GM19467 (cell line): ENCODE data around the gene INHBB.
A peak's percentile ranks its signal among the peaks of the same experiment; 100 is the strongest.

Experiments
- ATAC-seq: cut with Tn5 transposase; IDR thresholded peaks from one replicate; pipeline ENCODE4 v1.9.1; 2021; ENCODE audit warnings: mild to moderate bottlenecking, moderate library complexity; ENCODE audit not compliant: unreplicated experiment

Gene INHBB

GRCh38 chr2:120336749-120337148, 9.2 kb upstream of the INHBB start:
- ATAC-seq = no peak

- ATAC-seq = no peak
Measured at GRCh38 chr2:120338015-120338414, 7.9 kb upstream of the INHBB start.

GRCh38 chr2:120341977-120342376, 4.0 kb upstream of the INHBB start:
- no peak for ATAC-seq

- ATAC-seq = no peak
Measured at GRCh38 chr2:120342446-120342845, 3.5 kb upstream of the INHBB start.

- ATAC-seq = no peak
Measured at GRCh38 chr2:120343100-120343432, 2.9 kb upstream of the INHBB start.

- ATAC-seq = peak; percentile 44
Measured at GRCh38 chr2:120343433-120344105, 2.4 kb upstream of the INHBB start.

GRCh38 chr2:120344214-120344975, 1.5 kb upstream of the INHBB start:
- no peak for ATAC-seq

- no peak for ATAC-seq
Measured at GRCh38 chr2:120344976-120345581, 857 bp upstream of the INHBB start.

- no peak for ATAC-seq
Measured at GRCh38 chr2:120345608-120346007, 328 bp upstream of the INHBB start.

GRCh38 chr2:120346667-120347358, 877 bp downstream of the INHBB start:
- ATAC-seq = no peak

GRCh38 chr2:120347396-120348060, 1.6 kb downstream of the INHBB start:
- no peak for ATAC-seq

- ATAC-seq = no peak
Measured at GRCh38 chr2:120348134-120348736, 2.3 kb downstream of the INHBB start.

- ATAC-seq = no peak
Measured at GRCh38 chr2:120348737-120349439, 3.0 kb downstream of the INHBB start.

GRCh38 chr2:120349440-120349921, 3.5 kb downstream of the INHBB start:
- ATAC-seq = no peak

GRCh38 chr2:120350080-120350479, 4.1 kb downstream of the INHBB start:
- no peak for ATAC-seq

- no peak for ATAC-seq
Measured at GRCh38 chr2:120350801-120351320, 4.9 kb downstream of the INHBB start.

GRCh38 chr2:120352696-120353590, 7.0 kb downstream of the INHBB start:
- ATAC-seq = no peak

- ATAC-seq = no peak
Measured at GRCh38 chr2:120353591-120353898, 7.6 kb downstream of the INHBB start.

- no peak for ATAC-seq
Measured at GRCh38 chr2:120353931-120354330, 8.0 kb downstream of the INHBB start.
